NCI-H524 treated with DMSO at 0.1 percent for 48 hours (cell line): ENCODE measurements around the gene PHLDB2.

ENCODE experiments used
- DNase-seq: peaks from one replicate; lab custom pipeline; 2025; lab: John Stamatoyannopoulos, UW

Gene PHLDB2

DNA sequence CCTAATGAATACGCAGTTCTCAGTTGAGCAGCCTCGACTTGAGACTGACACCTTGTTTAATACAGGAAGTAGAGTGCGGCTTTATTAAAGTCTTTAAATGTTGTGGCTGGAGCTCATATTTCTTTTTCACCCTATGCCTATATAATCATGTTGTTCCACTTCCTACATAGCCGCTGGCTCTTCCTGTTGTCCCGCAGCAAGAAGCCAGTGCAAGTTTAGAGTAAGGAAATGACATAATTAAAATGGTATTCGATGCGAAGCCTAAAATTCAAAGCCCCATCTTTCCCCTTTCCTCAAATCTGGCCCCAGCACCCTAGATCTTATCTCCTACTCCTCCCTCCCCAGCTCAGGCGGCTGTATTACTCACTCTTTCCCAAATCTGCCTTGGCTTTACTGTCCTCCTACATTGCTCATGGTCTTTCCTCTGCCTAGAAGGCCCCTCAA lies 7.5 kb upstream of the PHLDB2 start:
- DNase-seq: no peak

GRCh38 chr3:111852540-111852939 lies 6.5 kb upstream of the PHLDB2 start:
- DNase-seq: no peak

GRCh38 chr3:111853068-111853467 lies 6.0 kb upstream of the PHLDB2 start:
- no peak for DNase-seq

- no peak for DNase-seq
These were observed 4.1 kb upstream of the PHLDB2 start for GRCh38 chr3:111854990-111855389.

DNA sequence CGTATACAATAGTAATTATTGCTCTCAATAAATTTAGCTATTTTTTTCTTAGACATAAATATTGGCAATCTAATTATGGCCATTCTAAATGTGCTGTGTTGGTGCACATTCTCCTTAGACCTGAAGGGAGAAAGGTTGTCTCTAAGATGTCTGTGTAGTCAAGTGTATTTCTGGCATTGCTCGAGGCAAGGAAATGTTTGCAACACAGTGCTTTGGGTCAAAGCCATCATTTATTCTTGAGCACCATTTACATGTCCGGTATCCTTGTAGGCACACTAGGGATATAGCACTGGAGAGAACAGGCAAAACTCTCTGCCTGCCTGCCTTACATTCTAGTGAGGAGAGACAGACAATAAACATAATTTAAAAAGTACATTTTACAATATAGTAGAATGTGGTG lies 2.6 kb upstream of the PHLDB2 start:
- DNase-seq: no peak

DNA sequence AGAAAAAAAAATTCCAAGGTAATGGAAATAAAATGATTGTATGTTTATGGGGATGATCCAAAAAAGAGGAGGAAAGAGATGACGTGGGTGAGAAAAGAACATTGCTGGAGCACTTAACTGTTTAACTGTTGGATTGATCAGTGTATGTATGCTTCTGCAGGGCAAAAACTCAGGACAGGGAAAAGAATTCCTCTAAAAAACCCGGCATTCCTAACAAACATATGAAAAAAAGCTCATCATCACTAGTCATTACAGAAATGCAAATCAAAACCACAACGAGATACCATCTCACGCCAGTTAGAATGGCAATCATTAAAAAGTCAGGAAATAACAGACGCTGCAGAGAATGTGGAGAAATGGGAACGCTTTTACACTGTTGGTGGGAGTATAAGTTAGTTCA lies 1.6 kb upstream of the PHLDB2 start:
- DNase-seq: no peak

- DNase-seq: no peak
These were observed 423 bp upstream of the PHLDB2 start for GRCh38 chr3:111858642-111859041.

GRCh38 chr3:111859974-111860859 lies 1.2 kb downstream of the PHLDB2 start:
- peak; percentile 63 for DNase-seq

DNA sequence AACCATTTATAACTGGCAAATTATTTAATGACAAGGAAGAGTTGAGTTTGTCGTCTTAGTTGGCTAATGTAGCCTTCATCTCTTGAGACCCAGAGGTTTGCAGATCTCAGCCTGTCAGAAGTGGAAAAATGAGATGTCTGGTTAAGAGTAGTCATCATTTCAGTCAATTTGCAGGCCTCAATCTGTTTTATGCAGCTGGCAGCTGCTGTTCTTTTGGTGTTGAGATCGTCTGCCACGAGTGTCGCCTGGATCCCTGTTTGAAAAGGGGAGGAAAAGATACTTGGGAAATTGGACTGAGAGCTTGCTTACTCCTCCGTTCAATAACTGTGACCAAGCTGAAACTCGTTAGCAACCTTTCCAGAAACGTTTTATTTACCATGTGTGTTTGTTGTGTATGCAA lies 2.3 kb downstream of the PHLDB2 start:
- peak; percentile 84 for DNase-seq

DNA sequence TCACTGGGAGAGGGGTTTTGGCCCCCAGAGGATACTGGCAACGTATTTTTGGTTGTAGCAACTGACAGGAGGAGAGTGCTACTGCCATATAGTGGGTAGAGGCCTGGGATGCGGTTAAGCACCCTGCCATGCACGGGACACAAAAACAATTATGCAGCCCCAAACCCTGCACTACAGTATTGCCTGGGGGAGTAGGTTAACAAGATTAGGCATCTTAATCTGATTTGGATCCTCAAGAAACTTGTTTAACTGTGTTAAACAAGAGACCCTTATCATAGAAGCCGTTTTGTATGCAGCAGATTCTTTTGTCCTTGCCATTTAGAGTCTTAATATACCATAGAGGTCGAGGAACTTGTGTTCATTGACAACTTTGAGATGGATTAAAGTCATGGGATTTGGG lies 3.4 kb downstream of the PHLDB2 start:
- DNase-seq: peak; percentile 20

DNA sequence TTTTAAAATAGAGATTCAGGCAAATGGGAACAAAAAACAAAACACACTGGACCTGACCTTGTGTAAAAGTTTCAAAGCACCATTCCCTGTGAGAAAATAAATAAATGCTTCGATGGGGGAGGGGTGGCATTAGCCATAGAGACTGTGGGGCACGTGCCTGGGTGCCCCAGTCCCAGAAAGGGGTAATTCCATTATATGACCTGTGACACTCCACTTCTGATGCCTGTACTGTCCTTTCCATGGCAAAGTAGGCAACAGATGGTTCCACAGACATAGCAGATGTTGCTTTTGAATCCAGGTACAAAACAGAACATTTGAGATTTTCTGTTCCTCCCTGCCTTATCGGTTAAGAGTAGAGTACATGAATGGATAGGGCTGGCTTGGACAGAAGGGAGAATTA lies 3.9 kb downstream of the PHLDB2 start:
- peak; percentile 93 for DNase-seq

- no peak for DNase-seq
These were observed 5.1 kb downstream of the PHLDB2 start for GRCh38 chr3:111863942-111864694.

DNA sequence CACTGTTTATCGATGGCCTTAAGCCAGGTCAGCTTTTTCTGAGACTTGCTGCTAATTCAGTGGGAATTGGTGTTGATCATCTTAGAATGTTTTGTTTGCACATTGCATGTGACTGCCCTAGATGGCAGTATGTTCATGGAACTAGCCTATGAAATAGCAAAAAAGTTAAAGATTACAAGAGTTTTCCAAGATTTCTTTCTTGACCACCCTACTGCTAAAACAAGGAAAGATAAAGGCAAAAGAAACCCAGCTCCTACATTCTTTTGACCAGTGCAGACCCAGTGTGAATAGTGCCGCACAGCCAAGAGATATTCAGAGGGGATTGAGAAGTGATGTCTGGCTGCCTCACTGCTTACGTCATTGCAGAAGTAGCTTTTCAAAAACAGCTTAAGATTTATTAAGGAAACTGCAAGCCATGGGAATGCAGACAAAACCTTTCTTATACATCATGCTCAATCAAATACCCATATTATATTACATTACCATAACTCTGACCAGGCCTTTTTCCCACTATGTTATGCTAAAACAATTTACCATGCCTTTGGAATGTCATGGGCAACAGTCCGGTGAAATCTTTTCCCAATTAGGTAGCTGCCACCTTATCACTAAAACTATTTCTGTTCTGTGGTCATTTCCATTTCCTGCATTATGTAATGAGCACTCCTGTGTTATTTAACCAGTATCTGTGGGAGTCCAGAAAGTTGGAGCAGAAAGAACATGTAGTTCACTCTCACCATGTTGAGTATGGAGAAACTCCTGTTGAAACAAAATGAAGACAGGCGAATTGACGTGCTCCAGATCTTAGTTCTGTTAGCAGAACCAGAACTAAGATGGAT lies 6.0 kb downstream of the PHLDB2 start:
- DNase-seq: no peak

- DNase-seq: no peak
These were observed 8.9 kb downstream of the PHLDB2 start for GRCh38 chr3:111867889-111868426.

GRCh38 chr3:111870620-111871019 lies 11.6 kb downstream of the PHLDB2 start:
- DNase-seq: no peak

- no peak for DNase-seq
These were observed 13.0 kb downstream of the PHLDB2 start for GRCh38 chr3:111871809-111872623.

- DNase-seq: no peak
These were observed 13.9 kb downstream of the PHLDB2 start for GRCh38 chr3:111872979-111873378.

- DNase-seq: no peak
These were observed 15.2 kb downstream of the PHLDB2 start for GRCh38 chr3:111874177-111874820.

DNA sequence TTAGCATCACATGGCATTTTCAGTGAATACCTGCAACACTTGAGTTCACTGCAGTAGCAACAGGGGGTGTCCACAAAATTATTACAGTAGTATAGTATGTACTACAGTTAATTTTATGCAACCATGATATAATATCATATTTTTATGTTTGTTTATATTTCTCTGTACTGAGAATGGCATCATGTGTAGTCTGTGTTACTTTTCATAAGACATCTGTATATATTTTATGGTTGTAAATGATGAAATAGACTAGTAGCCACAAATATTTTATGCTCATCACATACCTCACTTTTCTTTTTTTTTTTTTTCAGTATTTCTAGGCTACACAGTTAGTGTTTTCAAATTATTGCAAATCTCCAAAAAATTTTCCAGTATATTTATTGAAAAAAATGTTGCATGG lies 22.4 kb downstream of the PHLDB2 start:
- DNase-seq: no peak

GRCh38 chr3:111882194-111882593 lies 23.1 kb downstream of the PHLDB2 start:
- no peak for DNase-seq

GRCh38 chr3:111882799-111883198 lies 23.7 kb downstream of the PHLDB2 start:
- no peak for DNase-seq
